GM23248 (cell line): ENCODE data around the gene GATA5. TPM values are rescaled to one million over a fixed set of nuclear protein-coding genes. Genes with fewer than 3 reads are reported as not detected.
"Not testable (repeated sequence)": the region's sequence is repeated elsewhere in the genome, so short reads cannot be mapped to it uniquely, and the experiment has no call there.

Source experiments
- DNase-seq: peaks from one replicate; pipeline ENCODE4 v3.0.0-alpha.2; 2015
- H2AFZ ChIP-seq: fragments of 200-600 bp; sonication (generic); 2 replicates; pipeline ENCODE4 v1.6.1; 2016; ENCODE audit warnings: antibody characterized with exemption
- H3F3A ChIP-seq: fragments of 200-600 bp; sonication (generic); 2 replicates; pipeline ENCODE4 v1.6.1; 2016; ENCODE audit warnings: mild to moderate bottlenecking, antibody characterized with exemption, mixed run types; ENCODE audit not compliant: insufficient read depth
- H3K27ac ChIP-seq: fragments of 200-600 bp; sonication (generic); 2 replicates; pipeline ENCODE4 v1.5.1; 2016; ENCODE audit warnings: mild to moderate bottlenecking
- H3K27me3 ChIP-seq: fragments of 200-600 bp; sonication (generic); replicated peaks from 2 replicates; pipeline ENCODE4 v1.6.1; 2016; ENCODE audit warnings: mild to moderate bottlenecking; ENCODE audit not compliant: insufficient read depth
- H3K36me3 ChIP-seq: fragments of 200-600 bp; sonication (generic); 2 replicates; pipeline ENCODE4 v1.6.1; 2016; ENCODE audit warnings: low read depth, mild to moderate bottlenecking
- H3K4me1 ChIP-seq: fragments of 200-600 bp; sonication (generic); 2 replicates; pipeline ENCODE4 v1.6.1; 2016; ENCODE audit warnings: mild to moderate bottlenecking; ENCODE audit not compliant: insufficient read depth
- H3K4me2 ChIP-seq: fragments of 200-600 bp; sonication (generic); one replicate; pipeline ENCODE4 v1.6.1; 2016; ENCODE audit warnings: mild to moderate bottlenecking; ENCODE audit not compliant: unreplicated experiment
- H3K4me3 ChIP-seq: fragments of 200-600 bp; sonication (generic); 2 replicates; pipeline ENCODE4 v1.5.1; 2016; ENCODE audit warnings: mild to moderate bottlenecking
- H3K79me2 ChIP-seq: fragments of 200-600 bp; sonication (generic); 2 replicates; pipeline ENCODE4 v1.6.1; 2016; ENCODE audit warnings: mild to moderate bottlenecking; ENCODE audit not compliant: insufficient read depth
- H3K9ac ChIP-seq: fragments of 200-600 bp; sonication (generic); 2 replicates; pipeline ENCODE4 v1.6.1; 2016; ENCODE audit warnings: mild to moderate bottlenecking
- H3K9me2 ChIP-seq: fragments of 200-600 bp; sonication (generic); 2 replicates; pipeline ENCODE4 v1.6.1; 2016; ENCODE audit warnings: mixed run types, mild to moderate bottlenecking, moderate library complexity; ENCODE audit not compliant: insufficient read depth
- H3K9me3 ChIP-seq: fragments of 200-600 bp; sonication (generic); one replicate; pipeline ENCODE4 v1.6.1; 2017; ENCODE audit warnings: low read depth
- H4K20me1 ChIP-seq: fragments of 200-600 bp; sonication (generic); 2 replicates; pipeline ENCODE4 v1.6.0; 2016; ENCODE audit not compliant: insufficient read depth
- EZH2 ChIP-seq: fragments of 200-600 bp; sonication (generic); IDR thresholded peaks from 2 replicates; pipeline ENCODE4 v1.6.1; 2018; ENCODE audit warnings: antibody characterized with exemption, mild to moderate bottlenecking; ENCODE audit not compliant: insufficient read depth, poor library complexity, severe bottlenecking
- EZH2phosphoT487 ChIP-seq: fragments of 200-600 bp; sonication (generic); IDR thresholded peaks from 2 replicates; pipeline ENCODE4 v1.6.1; 2018; ENCODE audit warnings: antibody characterized with exemption, moderate library complexity, mild to moderate bottlenecking, low read depth; ENCODE audit not compliant: insufficient read depth
- WGBS, 2 experiments: methylation state at CpG; one replicate each; pipeline ENCODE4 v1.1.6; 2015 to 2017; ENCODE audit warnings: low lambda C conversion rate in 2 of 2, low coverage in 1 of 2; ENCODE audit errors: missing lambda C conversion rate in 2 of 2; 5-methylcytosine and 5-hydroxymethylcytosine counted together
- in situ Hi-C: fragments of 300-500 bp; cut with MboI; formaldehyde crosslinking; loops from 2 replicates; pipeline ENCODE4 v1.15.0; 2020
- polyA plus RNA-seq: library from polyadenylated mRNA; unstranded; fragments of >200 nt; fragmentation: Nextera tagmentation; extraction: Ambion mirVana; gene quantifications from 2 replicates; pipeline ENCODE4 v1.2.1, GENCODE V29; 2016
- total RNA-seq: library from RNA; depleted of rRNA; stranded (reverse); fragments of >200 nt; shearing (Covaris generic); gene quantifications from 2 replicates; pipeline ENCODE4 v1.2.3, GENCODE V29; 2014

GATA5 gene
- total and polyA plus RNA-seq, 2 experiments from 2014 or later = not detected

- Histone ChIP-seq H3F3A (no peaks in the 10 kb centered on the region), H3K27me3 (peaks cover 20% of the 10 kb centered on the region), H3K4me2 (no peak overlapping the region), H2AFZ (no peak overlapping the region), H3K79me2 (no peaks in the 10 kb centered on the region), H3K9me2 (no peaks in the 10 kb centered on the region), H3K4me1 (no peaks in the 10 kb centered on the region), H3K4me3 (no peak overlapping the region), H3K9me3 (no peaks in the 10 kb centered on the region), H3K27ac (no peak overlapping the region), H4K20me1 (no peaks in the 10 kb centered on the region), H3K36me3 (no peaks in the 10 kb centered on the region), H3K9ac (no peak overlapping the region)
- TF ChIP-seq EZH2 (no peak), EZH2phosphoT487 (no peak)
- DNase-seq = no peak
- in situ Hi-C loops = no loop called here
- 11 to 12% methylated on average over 26 to 28 of the region's 31 CpGs for WGBS, 2 experiments
These were observed 47.1 kb downstream of the GATA5 start for GRCh38 chr20:62428396-62429295.

- Histone ChIP-seq H4K20me1 (no peaks in the 10 kb centered on the region), H3K9ac (no peak overlapping the region), H3K79me2 (no peaks in the 10 kb centered on the region), H3K4me2 (no peak overlapping the region), H3K27ac (no peak overlapping the region), H3K27me3 (peaks cover 14% of the 10 kb centered on the region), H3K4me1 (no peaks in the 10 kb centered on the region), H3K4me3 (no peak overlapping the region), H3F3A (no peaks in the 10 kb centered on the region), H3K9me3 (no peaks in the 10 kb centered on the region), H3K9me2 (no peaks in the 10 kb centered on the region), H2AFZ (no peak overlapping the region), H3K36me3 (no peaks in the 10 kb centered on the region)
- WGBS, 2 experiments = 26 to 40% methylated on average over 6 to 8 of the region's 10 CpGs
- TF ChIP-seq EZH2 = no peak
- no peak for TF ChIP-seq EZH2phosphoT487
- in situ Hi-C loops = no loop called here
- DNase-seq = no peak
These were observed 47.8 kb downstream of the GATA5 start for GRCh38 chr20:62428002-62428372.

DNA sequence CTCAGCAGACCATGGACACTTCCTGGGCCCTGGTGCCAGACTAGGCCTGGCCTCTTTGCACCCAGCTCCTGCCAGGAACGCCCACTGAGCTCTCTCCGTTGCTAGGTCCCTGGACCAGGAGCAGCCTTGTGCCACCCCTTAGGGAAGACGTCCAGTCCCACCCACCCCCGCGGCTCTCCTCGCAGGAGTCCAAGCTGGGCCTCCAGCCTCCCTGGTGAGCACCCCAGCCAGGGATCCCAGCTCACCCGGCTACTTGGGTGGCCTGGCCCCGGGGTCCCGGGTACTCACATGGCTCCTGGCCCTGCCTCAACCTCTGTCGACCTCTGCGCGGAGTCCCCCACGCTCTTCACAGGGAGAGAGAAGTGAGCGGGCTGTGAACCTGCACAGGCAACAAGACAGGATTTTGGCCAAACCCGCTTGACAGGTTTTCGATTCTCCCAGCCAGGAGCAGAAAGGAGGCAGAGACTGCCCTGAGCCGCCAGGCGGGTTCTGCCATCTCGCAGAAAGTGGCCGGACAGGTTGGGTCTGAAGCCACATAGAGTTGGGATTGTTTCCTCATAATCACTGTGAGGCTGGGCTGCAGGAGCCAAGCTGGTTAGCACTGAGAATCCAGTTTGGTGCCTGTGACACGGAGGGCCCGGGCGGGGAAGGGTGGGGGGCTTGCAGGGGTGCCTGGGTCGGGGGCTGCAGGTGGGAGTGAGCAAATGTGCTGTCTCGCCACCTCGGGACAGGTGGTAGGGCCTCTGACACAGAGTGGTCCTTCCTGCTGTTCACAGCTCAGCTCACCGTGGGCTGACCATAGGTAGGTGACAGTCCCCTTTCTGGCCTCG, 48.4 kb downstream of the GATA5 start, which contains the start of gene RBBP8NL:
Gene RBBP8NL, minus strand, starts transcription at position 368 of the 830 bp plus-strand sequence. CDS start 7,892 bp downstream, outside the sequence.
- H3K27ac ChIP-seq = no peak within 1 kb of the TSS
- H3K4me3 ChIP-seq = no peak within 1 kb of the TSS
- H3K9me3 ChIP-seq = no peaks in the 10 kb centered on the region
- H3K27me3 ChIP-seq = peaks cover 12% of the 10 kb centered on the region
- DNase-seq = no peak
- in situ Hi-C loops = no loop called here
- no peaks in the 10 kb centered on the region for H3K36me3 ChIP-seq
- no peaks in the 10 kb centered on the region for H3F3A ChIP-seq
- no peaks in the 10 kb centered on the region for H3K4me1 ChIP-seq
- H2AFZ ChIP-seq = no peak within 1 kb of the TSS
- no peak within 1 kb of the TSS for H3K4me2 ChIP-seq
- H4K20me1 ChIP-seq = no peaks in the 10 kb centered on the region
- 52 to 56% methylated on average over 17 to 26 of the region's 28 CpGs for WGBS, 2 experiments
- TF ChIP-seq EZH2 = no peak
- no peak for TF ChIP-seq EZH2phosphoT487
- no peaks in the 10 kb centered on the region for H3K9me2 ChIP-seq
- no peaks in the 10 kb centered on the region for H3K79me2 ChIP-seq
- no peak within 1 kb of the TSS for H3K9ac ChIP-seq

DNA sequence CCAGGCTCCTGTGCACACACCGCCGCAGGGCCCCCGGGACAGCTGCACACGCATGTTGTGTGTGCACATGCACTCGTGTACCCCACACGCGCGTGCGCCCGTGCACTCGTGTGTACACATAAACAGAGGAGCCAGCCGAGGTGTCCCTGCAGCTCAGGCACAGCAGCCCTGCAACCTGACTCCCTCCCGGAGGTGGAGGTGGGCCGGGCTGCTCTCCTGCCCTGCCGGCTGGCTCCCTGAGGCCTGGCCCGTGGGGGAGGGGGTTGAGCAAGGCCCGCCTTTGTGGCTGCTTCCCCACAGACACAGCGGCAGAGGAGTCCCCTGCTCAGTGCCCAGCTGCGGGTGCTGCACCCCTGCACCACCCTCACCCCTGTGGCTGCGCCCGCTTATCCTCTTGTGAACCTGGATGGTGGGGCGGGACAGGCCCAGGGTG, 49.1 kb downstream of the GATA5 start:
- WGBS, 2 experiments = 45 to 53% methylated on average over 18 to 21 of the region's 22 CpGs
- Histone ChIP-seq H3K36me3 (no peaks in the 10 kb centered on the region), H3K4me2 (no peak overlapping the region), H3F3A (no peaks in the 10 kb centered on the region), H3K9me2 (no peaks in the 10 kb centered on the region), H3K9ac (no peak overlapping the region), H3K4me1 (no peaks in the 10 kb centered on the region), H2AFZ (no peak overlapping the region), H3K9me3 (no peaks in the 10 kb centered on the region), H3K27me3 (peaks cover 8% of the 10 kb centered on the region), H4K20me1 (no peaks in the 10 kb centered on the region), H3K79me2 (no peaks in the 10 kb centered on the region), H3K4me3 (no peak overlapping the region), H3K27ac (no peak overlapping the region)
- in situ Hi-C loops = no loop called here
- DNase-seq = no peak
- no peak for TF ChIP-seq EZH2phosphoT487
- no peak for TF ChIP-seq EZH2

GRCh38 chr20:62426059-62426348, 49.8 kb downstream of the GATA5 start:
- H3K4me1 ChIP-seq, H3K27me3 ChIP-seq, H2AFZ ChIP-seq, H3K9ac ChIP-seq, H3K79me2 ChIP-seq, in situ Hi-C loops, H3K36me3 ChIP-seq, H4K20me1 ChIP-seq, DNase-seq, H3K4me2 ChIP-seq, H3K27ac ChIP-seq, H3K9me2 ChIP-seq, H3F3A ChIP-seq, H3K9me3 ChIP-seq, H3K4me3 ChIP-seq: not testable (repeated sequence)
- WGBS, 2 experiments = 84 to 89% methylated on average over 3 to 4 of the region's 4 CpGs
